GM19463 (cell line): ENCODE results near the gene CILP2.

Experiments
- ATAC-seq: cut with Tn5 transposase; IDR thresholded peaks from one replicate; pipeline ENCODE4 v1.9.1; 2021; ENCODE audit warnings: mild to moderate bottlenecking, moderate library complexity; ENCODE audit not compliant: unreplicated experiment

Gene CILP2

GRCh38 chr19:19543640-19544039, 5.6 kb downstream of the CILP2 start:
- no peak for ATAC-seq

GRCh38 chr19:19544257-19544953, 6.3 kb downstream of the CILP2 start:
- no peak for ATAC-seq

GRCh38 chr19:19544954-19545591, 7.0 kb downstream of the CILP2 start:
- ATAC-seq: no peak

- ATAC-seq: no peak
Observed at GRCh38 chr19:19545707-19546106, 7.6 kb downstream of the CILP2 start.

GRCh38 chr19:19546751-19547162, 8.7 kb downstream of the CILP2 start:
- no peak for ATAC-seq

GRCh38 chr19:19547674-19548336, 9.7 kb downstream of the CILP2 start:
- no peak for ATAC-seq

GRCh38 chr19:19548915-19549759, 11.1 kb downstream of the CILP2 start:
- ATAC-seq: no peak

GRCh38 chr19:19549804-19550464, 11.9 kb downstream of the CILP2 start:
- no peak for ATAC-seq

GRCh38 chr19:19550485-19550929, 12.4 kb downstream of the CILP2 start:
- ATAC-seq: no peak

- no peak for ATAC-seq
Observed at GRCh38 chr19:19550972-19551852, 13.1 kb downstream of the CILP2 start.

GRCh38 chr19:19551853-19552192, 13.8 kb downstream of the CILP2 start:
- ATAC-seq: no peak

- no peak for ATAC-seq
Observed at GRCh38 chr19:19552798-19553197, 14.7 kb downstream of the CILP2 start.

- ATAC-seq: no peak
Observed at GRCh38 chr19:19553670-19554069, 15.6 kb downstream of the CILP2 start.

GRCh38 chr19:19554074-19555023, 16.3 kb downstream of the CILP2 start:
- no peak for ATAC-seq

- no peak for ATAC-seq
Observed at GRCh38 chr19:19558055-19558454, 20.0 kb downstream of the CILP2 start.

GRCh38 chr19:19558636-19559035, 20.6 kb downstream of the CILP2 start:
- no peak for ATAC-seq

- no peak for ATAC-seq
Observed at GRCh38 chr19:19559931-19560330, 21.9 kb downstream of the CILP2 start.

- ATAC-seq: no peak
Observed at GRCh38 chr19:19561946-19562664, 24.0 kb downstream of the CILP2 start.
